Amygdala (tissue), 56 donors: Measurements from ENCODE around the gene YIPF3.
A peak's percentile ranks its signal among the peaks of the same experiment; 100 is the strongest.
"Not testable (repeated sequence)": the region's sequence is repeated elsewhere in the genome, so short reads cannot be mapped to it uniquely, and the experiment has no call there.

ENCODE experiments used
- DNase-seq, 56 donors: peaks; one replicate each; lab custom pipeline; 2025; lab: John Stamatoyannopoulos, UW

Gene YIPF3

DNA sequence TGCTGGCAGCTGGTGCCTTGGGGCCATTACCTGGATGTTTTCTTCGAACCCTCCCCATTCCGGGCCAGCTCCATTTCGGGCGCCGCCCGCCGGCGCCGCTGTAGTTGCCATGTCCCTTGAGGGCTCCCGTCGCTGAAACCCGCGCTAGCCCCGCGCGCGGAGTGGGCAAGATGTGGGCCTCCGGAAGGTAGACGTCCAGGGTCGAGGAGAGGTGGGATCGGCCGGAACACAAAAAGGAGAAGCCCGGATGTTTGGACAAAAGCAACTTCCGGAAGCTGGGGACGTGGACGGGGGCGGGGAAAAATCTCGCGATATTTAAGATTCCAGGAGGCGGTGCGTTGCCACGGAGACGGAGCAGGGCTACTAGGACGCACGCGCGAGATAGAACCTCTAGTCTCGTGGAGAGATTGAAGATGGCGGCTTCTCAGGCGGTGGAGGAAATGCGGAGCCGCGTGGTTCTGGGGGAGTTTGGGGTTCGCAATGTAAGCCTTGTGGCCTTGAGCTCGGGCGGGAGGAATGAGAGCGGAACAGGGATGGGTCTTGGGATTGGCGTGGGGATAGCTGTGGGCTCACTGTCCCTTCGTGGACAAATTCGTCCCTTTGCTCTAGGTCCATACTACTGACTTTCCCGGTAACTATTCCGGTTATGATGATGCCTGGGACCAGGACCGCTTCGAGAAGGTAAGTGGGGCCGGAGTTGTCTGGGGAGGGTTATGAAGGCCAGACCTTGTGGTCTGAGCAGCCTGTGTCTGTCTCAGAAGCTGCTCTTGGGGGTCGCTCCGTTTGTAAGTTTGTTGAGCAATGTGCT lies at the start of gene YIPF3, which contains the start of gene POLR1C:
Gene YIPF3, minus strand, starts transcription at position 230 of the 808 bp plus-strand sequence. Its CDS starts 119 bp downstream, at position 111.
Gene POLR1C, plus strand, starts transcription at position 393 of the 808 bp plus-strand sequence. Its CDS starts 21 bp downstream, at position 414.
- peak; percentile 56 to 98 (median 95) for DNase-seq

DNA sequence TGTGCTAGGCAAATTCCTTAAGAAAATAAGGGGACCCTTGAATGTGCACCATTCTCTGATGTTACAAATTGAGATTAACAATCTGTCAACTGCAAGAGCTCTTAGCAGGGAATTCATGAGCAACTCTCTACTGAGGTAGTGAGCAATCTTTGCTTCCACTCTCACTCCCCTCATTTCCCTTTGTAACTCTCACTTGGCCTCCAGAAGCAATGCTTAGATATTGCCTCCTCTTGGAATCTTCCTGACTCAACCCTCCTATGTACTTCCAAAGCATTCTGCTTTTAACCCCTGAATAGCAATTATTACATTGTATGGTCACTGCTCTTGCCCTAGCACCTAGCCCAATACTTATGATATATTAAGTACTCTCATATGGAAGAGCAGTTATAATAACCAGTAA lies 42.6 kb upstream of the YIPF3 start:
- no peak for DNase-seq

DNA sequence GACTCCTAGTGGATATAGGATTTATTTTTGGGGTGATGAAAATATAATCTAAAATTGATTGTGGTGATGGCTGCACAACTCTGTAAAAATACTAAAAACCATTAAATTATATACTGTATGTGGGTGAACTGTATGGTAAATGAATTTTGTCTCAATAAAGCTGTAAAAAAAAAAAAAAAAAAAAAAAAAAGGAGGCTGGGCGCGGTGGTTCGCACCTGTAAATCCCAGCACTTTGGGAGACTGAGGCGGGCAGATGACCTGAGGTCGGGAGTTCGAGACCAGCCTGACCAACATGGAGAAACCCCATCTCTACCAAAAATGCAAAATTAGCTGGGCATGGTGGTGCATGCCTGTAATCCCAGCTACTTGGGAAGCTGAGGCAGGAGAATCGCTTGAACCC lies 40.9 kb upstream of the YIPF3 start:
- DNase-seq: not testable (repeated sequence)

DNA sequence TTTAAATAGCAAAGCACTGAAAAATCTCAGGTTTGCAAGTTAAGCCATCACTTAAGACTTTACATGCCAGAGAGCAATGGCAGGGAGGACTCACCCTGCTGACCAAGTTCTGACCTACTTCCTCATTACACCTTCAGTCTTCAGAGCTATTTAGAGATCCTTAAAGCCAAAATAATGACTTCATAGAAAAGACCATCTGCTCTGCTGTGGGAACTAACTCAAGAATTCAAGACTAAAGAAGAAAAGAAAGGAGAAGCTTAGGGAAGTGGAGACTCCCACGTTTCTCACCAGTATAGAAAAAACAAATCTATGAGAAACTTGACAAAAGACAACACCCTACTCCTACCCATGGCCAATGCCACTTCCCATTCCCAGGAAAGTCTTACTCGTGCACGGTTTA lies 30.5 kb upstream of the YIPF3 start:
- DNase-seq: no peak

DNA sequence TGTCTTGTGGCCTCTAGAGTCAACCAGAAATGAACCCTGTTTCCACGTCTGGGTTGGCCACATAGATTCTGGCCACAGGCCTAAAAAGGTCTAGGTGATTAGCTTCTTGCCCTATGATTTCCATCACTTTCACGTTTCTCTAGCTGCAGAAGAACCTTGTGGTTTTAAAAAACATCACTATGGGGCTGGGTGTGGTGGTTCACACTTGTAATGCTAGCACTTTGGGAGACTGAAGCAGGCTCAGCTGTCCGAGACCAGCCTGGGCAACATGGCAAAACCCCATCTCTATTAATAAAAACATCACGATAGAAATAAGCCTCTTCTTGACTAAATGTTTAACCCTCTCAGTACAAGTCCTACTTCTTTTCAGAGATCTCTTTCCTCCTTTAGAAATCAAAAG lies 27.7 kb upstream of the YIPF3 start:
- DNase-seq: no peak

DNA sequence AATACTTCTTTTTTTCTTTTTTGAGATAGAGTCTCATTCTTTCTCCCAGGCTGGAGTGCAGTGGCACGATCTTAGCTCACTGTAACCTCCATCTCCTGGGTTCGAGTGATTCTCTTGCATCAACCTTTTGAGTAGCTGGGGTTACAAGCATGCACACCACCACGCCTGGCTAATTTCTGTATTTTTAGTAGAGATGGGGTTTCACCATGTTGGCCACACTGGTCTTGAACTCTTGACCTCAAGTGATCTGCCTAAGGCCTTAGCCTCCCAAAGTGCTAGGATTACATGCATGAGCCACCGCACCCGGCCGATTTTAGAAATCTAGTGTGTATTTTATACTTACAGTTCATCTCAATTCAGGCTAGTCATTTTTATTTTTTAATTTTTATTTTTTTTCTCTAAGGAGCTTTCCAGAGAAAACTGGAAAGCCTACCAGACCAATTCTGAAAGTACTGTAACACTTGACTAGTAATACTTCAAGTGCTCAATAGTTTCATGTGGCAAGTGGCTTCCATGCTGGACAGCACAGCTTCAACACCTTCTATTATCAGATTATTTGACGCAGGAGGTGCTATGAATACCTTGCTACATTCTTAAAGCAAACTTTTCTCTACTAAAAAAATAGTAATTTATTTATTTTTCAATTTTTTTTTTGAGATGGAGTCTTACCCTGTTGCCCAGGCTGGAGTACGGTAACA lies 25.2 kb upstream of the YIPF3 start:
- no peak for DNase-seq

DNA sequence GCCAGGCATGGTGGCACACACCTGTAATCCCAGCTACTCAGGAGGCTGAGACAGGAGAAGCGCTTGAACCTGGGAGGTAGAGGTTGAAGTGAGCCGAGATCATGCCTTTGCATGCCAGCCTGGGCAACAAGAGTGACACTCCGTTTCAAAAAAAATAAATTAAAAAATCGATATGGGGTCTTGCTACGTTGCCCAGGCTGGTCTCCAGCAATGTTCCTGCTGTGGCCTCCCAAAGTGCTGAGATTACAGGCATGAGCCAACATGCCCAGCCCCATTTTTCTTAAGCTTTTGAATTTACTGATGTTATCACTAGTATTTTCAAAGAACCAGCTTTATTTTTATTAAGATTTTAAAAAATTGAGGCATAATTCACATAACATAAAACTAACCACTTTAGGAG lies 23.8 kb upstream of the YIPF3 start:
- DNase-seq: no peak

DNA sequence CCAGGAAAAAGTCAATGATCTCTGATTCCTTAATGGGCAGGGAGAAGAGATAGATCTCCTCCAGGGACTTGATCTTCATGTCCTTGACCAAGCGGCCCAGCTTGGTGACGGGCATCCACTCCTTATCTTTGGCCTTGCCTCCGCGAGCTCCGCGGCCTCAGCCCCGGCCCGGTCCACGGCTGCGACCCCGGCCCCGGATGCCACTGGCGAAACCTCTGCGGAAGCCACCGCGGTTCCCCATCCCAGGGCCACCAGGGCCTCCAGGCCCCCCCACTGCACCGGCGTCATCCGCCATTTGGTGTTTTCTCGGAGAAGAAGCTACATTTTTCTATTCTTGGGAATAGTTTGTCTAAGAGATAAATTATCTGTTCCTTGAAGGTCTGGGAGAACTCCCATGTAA lies 22.7 kb upstream of the YIPF3 start:
- not testable (repeated sequence) for DNase-seq

DNA sequence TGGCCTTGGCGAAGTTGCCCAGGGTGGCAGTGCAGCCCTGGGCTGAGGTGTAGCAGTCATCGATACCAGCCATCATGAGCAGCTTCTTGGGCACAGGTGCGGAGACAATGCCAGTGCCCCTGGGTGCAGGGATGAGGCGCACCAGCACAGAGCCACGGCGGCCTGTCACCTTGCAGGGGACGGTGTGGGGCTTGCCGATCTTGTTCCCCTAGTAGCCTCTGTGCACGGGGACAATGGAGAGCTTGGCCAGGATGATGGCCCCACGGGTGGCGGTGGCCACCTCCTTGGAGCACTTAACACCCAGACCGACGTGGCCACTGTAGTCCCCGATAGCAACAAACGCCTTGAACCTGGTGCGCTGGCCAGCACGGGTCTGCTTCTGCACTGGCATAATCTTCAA lies 22.3 kb upstream of the YIPF3 start:
- DNase-seq: not testable (repeated sequence)

DNA sequence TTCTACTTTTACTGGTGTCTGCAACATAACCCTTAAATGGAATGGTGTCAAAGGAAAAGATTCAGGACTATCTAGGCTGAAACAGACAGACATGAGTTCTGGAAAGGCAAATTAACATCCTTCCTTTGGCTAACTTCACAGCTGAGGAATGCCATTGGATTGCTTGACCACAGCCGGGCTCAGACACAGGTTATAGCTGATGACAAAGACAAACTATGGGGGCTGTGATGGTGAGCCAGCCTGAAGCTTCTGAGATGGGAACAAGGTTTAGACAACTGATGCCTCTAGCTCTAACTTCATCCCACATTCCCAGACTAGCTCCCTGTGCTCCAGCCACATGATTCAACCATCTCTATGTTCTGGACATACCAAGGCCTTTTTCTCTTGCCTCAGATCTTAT lies 15.5 kb upstream of the YIPF3 start:
- no peak for DNase-seq

DNA sequence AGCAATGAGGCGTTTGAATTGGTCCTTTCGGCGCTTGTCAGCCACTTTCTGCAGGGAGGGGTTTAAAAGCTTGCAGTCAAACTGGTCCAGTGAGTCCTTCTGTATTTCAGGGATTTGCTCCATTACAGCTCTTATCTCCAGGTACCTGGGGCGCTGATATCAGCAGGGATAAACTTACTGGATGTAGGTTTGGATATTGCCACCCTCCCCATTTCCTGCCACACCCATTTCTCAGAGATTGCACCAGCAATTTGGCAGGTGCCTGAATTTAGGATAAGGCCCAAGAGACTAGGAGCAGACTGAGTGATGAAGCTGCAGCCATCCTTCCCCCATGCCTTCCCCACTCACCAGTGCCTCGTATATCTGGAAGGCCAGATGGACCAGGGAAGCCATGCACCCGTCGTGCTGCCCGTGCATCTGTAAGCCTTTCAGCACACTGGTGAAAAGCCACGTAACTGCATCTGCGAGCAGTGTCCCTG lies 7.8 kb upstream of the YIPF3 start:
- DNase-seq: no peak

DNA sequence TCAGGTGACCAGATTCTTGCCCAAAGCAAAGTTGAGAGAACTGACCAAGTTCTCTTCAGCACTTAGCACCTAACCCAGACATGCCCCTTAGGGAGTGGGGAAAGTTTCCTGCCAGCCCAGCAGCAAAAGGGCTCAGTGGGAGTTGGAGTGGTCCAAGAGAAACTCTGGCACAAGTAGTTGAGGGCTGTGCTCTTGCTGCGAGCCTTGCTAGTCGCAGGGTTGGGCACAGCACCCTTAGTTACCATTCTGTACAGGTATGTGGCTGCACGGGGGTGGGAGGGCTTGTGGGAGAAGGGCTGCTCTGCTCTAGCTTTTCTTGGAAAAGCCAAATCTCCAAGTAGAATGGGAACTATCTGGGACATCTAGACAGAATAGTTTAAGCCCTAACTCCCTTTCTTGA lies 6.6 kb upstream of the YIPF3 start:
- DNase-seq: no peak

DNA sequence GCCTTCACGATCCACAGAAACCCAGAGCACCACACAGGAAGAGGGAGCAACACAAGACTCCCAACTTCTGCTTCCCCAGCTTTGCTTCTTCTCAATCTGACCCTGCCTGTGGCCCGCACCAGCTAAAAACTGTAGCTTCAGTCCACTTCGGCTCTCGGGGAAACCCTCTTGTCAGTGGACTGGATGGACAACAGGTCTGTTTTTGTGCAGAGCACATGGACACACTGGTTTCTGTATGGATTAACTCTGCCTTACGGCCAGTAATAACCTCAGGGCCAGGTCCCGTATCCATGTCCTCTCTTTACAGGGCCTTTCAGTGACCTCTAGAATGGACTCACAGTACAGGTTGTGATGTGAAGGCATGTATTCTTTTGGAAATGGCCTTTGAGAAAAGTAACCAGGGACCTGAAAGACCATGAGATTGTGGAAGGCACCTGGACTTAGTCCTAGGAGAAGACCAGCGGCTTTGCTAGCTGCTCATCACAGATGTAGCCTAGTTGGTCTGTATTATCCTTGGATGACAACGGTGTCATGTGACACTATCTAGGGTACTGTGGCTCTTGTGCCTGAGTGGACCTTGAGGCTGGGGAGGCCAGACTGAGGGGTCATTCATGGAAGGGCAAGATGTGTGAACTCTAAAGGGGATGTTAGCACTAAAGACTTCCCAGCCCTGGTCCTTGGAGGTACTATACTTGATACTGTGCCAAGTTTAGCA lies 6.0 kb upstream of the YIPF3 start:
- no peak for DNase-seq

DNA sequence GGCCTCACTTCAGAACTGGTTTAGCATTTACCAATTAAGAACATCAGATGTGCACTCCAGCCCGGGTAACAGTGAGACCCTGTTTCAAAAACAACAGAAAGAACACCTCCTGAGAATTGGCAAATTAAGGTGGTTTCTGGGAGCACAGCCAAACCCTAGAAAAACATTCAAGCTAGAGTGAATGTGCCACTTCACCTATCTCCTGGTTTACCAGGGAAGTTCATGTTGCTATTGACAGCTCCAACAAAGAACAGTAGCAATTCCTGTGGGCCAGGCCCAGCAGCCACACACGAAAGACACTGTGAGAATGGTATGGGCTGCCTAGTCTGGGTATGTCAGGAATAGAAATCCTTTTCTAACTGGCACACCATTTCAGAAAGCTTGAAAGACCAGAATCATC lies 5.1 kb upstream of the YIPF3 start:
- no peak for DNase-seq

DNA sequence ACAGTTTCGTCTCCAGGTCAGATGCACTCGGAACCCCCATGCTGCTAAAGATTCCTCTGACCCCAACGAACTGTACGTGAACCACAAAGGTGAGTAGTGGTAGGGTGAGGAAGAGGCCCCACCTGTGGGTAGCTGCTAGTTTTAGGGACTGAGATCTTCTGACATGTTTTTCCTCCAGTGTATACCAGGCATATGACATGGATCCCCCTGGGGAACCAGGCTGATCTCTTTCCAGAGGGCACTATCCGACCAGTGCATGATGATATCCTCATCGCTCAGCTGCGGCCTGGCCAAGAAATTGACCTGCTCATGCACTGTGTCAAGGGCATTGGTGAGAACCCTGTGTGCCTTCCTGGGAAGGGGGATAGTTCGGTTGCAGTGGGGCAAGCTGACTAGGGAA lies 3.4 kb upstream of the YIPF3 start:
- DNase-seq: no peak

DNA sequence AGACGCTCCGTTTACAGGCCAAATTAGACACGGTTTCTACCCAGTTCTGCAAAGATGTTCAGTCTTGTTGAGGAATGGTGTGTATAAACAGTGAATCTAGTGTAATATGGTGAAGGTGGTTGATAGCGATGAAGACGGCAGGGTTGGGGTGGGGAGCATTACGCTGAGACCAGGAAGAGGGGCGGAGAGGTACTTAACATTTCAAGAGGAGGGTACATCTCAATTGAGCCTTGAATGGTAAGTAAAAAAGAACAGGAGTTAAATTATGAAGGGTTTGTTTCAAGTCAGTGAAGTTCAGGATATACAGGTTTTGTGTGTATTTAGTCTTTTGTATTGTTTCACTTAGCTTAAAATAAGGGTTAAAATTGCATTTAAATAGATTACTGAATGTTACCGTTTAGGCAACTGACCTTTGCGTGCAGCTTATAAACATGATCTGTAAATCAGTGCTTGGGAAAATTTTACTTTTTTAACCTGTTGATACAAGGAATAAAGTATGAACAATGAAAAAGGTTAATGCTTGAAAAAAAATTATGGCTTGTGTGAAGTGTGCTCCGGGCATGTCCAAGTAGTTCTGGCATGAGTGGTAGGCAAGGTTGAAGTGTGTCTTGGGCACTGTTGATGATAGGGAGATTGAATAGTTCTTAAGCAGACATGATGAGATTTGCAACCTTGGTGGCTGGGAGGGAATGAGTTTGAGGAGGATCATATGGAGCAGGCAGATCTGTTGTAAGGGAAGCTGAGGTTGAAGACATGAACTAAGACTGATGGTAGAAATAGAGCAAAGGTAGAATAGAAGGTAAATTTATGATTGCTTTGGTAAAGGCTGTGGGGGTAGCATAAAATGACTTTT lies 1.0 kb upstream of the YIPF3 start:
- DNase-seq: no peak

DNA sequence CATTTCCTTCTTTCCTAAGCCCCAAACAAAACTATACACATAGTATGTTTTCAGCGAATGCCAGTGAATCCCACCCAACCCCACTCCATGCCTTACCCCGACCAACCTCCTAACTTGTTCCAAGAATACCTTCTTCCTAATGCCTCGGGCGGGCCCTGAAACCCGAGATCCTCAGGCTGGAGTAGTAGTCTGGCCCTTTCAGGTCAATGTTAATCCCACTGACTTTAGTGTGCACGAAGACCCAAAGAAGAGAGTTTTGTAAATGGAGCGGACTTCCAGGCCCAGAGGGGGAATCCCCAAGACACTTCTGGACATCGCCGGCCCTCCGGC lies 394 bp downstream of the YIPF3 start:
- no peak for DNase-seq

DNA sequence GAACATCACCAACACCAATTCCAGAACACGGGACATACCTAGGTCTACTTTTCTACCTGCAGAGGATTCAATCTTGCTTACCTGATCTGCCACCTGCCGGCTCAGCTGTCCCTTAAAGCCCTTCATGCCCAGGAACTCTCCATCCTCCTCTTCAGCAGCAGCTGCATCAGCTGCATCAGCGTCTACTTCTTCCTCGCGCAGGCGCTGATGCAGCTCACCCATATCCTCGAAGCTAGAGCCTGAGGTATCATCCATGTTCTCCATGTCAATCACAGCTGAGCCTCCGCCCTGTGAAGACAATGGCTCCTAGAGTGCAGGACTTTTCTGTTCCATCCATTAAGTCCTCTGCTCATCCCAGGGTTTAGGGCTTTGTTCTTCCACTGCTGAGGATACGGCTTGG lies 918 bp downstream of the YIPF3 start:
- DNase-seq: no peak

DNA sequence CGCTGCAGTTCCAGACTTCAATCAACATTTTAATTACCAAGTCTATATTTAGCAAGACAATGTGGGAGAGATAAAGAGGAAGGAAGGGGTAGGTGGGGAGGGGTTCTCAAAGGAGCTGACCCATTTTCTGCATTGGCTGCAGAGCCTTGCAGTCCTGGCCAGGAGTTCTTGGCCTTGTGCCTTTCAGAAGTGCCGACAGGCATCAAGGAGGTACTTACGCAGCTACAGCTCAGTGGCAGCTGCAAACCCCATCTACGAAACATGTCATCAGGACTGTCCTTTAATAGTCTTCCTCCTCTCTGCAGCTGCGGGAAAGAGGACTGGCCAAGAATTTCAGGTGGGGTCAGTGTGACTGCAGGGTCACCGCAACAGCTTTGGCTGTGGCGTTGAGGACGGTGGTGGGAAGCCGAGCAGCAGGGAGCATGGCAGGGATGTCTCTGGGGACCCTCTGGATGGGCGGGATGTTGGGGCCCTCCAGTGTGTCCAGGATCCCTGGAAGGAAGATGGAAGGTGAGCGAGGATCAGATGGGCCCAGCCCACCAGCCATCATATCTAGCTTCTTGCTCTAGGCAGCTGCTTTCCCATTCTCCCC lies 4.8 kb downstream of the YIPF3 start:
- peak in 3 of 56 donors; percentile 34 to 44 (median 35) for DNase-seq

DNA sequence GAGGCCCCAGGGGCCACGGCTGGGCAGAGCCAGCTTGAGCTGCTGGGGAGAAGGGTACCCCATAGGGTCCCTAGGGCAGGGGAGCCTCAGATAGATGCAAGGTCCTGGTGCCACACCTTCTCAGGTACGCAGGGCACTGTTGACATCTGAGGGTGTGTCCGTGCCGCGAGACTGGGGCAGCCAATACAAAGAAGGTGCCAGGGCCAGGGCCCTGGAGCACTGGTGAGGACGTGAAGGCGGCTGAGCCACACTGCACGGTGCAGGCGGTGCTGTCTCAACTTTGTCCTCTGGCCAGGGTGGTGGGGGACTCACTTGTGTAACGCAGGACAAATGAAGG lies 5.9 kb downstream of the YIPF3 start:
- no peak for DNase-seq
